Spinal cord (tissue), 10 donors: ENCODE results near the gene GDF11. TPM values are rescaled to one million over a fixed set of nuclear protein-coding genes. Genes with fewer than 3 reads are reported as not detected.

Experiments
- DNase-seq, 6 donors: peaks; one replicate each; pipeline versions ENCODE4 v3.0.0 to v3.0.0-alpha.2; 2013 to 2015; ENCODE audit warnings: low spot score in 6 of 6, low read depth in 4 of 6
- H3K27ac ChIP-seq: one replicate; pipeline ENCODE4 v1.5.1; 2013; ENCODE audit warnings: low read depth, low read length, control low read depth
- H3K27me3 ChIP-seq: one replicate; pipeline ENCODE4 v1.6.1; 2013; ENCODE audit warnings: low read length; ENCODE audit not compliant: control insufficient read depth, insufficient read depth
- H3K36me3 ChIP-seq: one replicate; pipeline ENCODE4 v1.6.1; 2013; ENCODE audit warnings: low read length; ENCODE audit not compliant: control insufficient read depth, insufficient read depth
- H3K4me1 ChIP-seq: one replicate; pipeline ENCODE4 v1.6.1; 2013; ENCODE audit warnings: low read length; ENCODE audit not compliant: control insufficient read depth, insufficient read depth
- H3K4me3 ChIP-seq: one replicate; pipeline ENCODE4 v1.5.1; 2013; ENCODE audit warnings: low read depth, low read length, control low read depth
- H3K9me3 ChIP-seq: one replicate; pipeline ENCODE4 v1.6.1; 2013; ENCODE audit warnings: low read length; ENCODE audit not compliant: control insufficient read depth, insufficient read depth
- WGBS: methylation state at CpG from one replicate; pipeline ENCODE4 v1.1.5; 2013; ENCODE audit warnings: missing lambda C conversion rate; ENCODE audit not compliant: insufficient coverage; 5-methylcytosine and 5-hydroxymethylcytosine counted together
- polyA plus RNA-seq, 2 donors: library from polyadenylated mRNA; unstranded; fragments of 120-200 nt; gene quantifications; one replicate each; pipeline ENCODE4 v1.2.1, GENCODE V29; 2013; ENCODE audit not compliant: insufficient read length in 2 of 2
- total RNA-seq, 2 donors: library from RNA; depleted of rRNA in 1 of 2; stranded (reverse); fragments of 120-200 nt in 1 of 2; fragments of >200 nt in 1 of 2; gene quantifications; one replicate each; pipeline versions ENCODE4 v1.2.3 to v1.2.4, GENCODE V29; 2013 to 2014
- donor health status: healthy.

The GDF11 gene
- total and polyA plus RNA-seq, 4 donors: 9.6 to 36.1 (median 21.2) TPM

DNA sequence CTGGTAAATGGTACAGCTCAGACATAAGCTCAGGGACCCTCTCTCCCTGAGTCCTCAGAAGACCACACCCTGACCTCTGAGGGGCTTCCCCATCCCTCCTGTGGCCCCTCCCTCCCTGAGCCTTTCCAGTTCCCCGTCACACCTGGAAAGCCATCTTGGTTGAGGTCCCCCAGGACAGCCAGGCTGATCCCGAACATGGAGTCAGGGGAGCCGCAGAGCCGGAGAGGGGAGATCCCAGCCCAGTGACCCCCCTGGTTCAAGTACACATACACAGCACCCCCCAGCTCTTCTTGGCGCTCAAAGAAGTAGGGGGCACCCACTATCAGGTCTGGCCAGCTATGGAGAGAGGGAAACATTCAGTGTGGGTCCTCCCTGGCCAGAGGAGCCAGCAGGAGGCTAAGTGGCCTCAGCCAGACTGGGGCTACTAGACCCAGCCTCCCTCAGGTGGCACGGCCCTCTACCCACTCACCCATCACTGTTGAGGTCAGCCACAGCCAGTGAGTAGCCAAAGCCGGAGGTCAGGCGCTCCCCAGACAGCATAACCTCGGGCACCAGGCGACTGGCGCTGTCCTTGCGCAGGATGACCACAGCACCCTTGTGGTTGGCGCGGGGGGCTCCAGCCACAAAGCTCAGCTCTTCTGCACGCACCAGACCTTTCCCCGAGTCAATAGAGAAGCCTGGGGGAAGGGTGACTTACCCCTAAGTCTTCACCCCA lies 44.5 kb upstream of the GDF11 start:
- H3K27ac ChIP-seq: no peak overlapping the region
- peaks cover 75% of the 10 kb centered on the region for H3K36me3 ChIP-seq
- 88% methylated on average over 14 of the region's 16 CpGs for WGBS
- H3K4me1 ChIP-seq: peaks cover 8% of the 10 kb centered on the region
- no peaks in the 10 kb centered on the region for H3K9me3 ChIP-seq
- H3K27me3 ChIP-seq: no peaks in the 10 kb centered on the region
- DNase-seq: no peak
- no peak overlapping the region for H3K4me3 ChIP-seq

GRCh38 chr12:55698965-55699364 lies 44.0 kb upstream of the GDF11 start:
- Histone ChIP-seq H3K36me3 (peaks cover 69% of the 10 kb centered on the region), H3K27me3 (no peaks in the 10 kb centered on the region), H3K4me1 (peaks cover 14% of the 10 kb centered on the region), H3K27ac (no peak overlapping the region), H3K4me3 (no peak overlapping the region), H3K9me3 (no peaks in the 10 kb centered on the region)
- WGBS: no CpG with 5 or more reads among the region's 1 CpG
- DNase-seq: no peak

DNA sequence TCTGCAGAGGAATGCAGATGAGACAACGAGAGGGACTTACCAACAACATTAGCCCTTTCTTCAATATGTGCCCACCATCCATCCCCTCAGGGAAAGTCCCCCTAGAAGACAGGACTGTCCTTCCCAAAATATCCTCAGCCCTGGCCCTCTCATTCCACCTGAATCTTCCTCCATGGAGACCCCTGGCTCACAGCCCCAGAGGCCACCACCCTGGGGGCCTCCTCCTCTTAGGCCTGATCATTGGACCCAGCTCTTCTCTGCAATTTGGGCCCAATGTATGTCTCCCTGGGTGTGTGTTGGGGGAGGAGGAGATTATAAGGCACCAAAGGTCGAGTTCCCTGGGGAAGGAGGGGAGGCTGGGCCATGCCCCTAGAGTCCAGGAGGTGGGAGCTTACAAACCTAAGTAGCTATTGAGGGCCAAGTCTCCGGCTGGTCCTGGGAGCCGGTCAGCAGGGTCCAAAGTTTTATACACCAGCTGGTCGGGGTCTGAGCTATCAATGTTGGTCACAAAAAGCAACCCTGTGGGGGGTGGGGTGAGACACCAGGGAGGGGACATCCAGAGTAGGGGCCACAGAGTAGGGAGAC lies 43.4 kb upstream of the GDF11 start:
- H3K27ac ChIP-seq: no peak overlapping the region
- H3K36me3 ChIP-seq: peaks cover 63% of the 10 kb centered on the region
- H3K4me1 ChIP-seq: peaks cover 16% of the 10 kb centered on the region
- WGBS: 72% methylated on average over 5 of the region's 5 CpGs
- no peaks in the 10 kb centered on the region for H3K9me3 ChIP-seq
- H3K4me3 ChIP-seq: no peak overlapping the region
- DNase-seq: no peak
- no peaks in the 10 kb centered on the region for H3K27me3 ChIP-seq

GRCh38 chr12:55700255-55701018 lies 42.5 kb upstream of the GDF11 start:
- DNase-seq: peak in 1 of 6 donors; percentile 12
- Histone ChIP-seq H3K4me1 (peaks cover 21% of the 10 kb centered on the region), H3K9me3 (no peaks in the 10 kb centered on the region), H3K27me3 (no peaks in the 10 kb centered on the region), H3K27ac (no peak overlapping the region), H3K4me3 (no peak overlapping the region), H3K36me3 (peaks cover 55% of the 10 kb centered on the region)
- WGBS: 80% methylated on average over 16 of the region's 21 CpGs

- H3K4me1 ChIP-seq: peaks cover 40% of the 10 kb centered on the region
- 100% methylated on average over 6 of the region's 8 CpGs for WGBS
- DNase-seq: no peak
- H3K27ac ChIP-seq: no peak overlapping the region
- no peaks in the 10 kb centered on the region for H3K9me3 ChIP-seq
- H3K36me3 ChIP-seq: peaks cover 33% of the 10 kb centered on the region
- H3K4me3 ChIP-seq: no peak overlapping the region
- no peaks in the 10 kb centered on the region for H3K27me3 ChIP-seq
Observed at GRCh38 chr12:55702861-55703260, 40.1 kb upstream of the GDF11 start.

- Histone ChIP-seq H3K36me3 (peaks cover 29% of the 10 kb centered on the region), H3K9me3 (no peaks in the 10 kb centered on the region), H3K4me3 (no peak overlapping the region), H3K4me1 (peaks cover 44% of the 10 kb centered on the region), H3K27me3 (no peaks in the 10 kb centered on the region), H3K27ac (no peak overlapping the region)
- 78% methylated on average over 2 of the region's 2 CpGs for WGBS
- peak in 2 of 6 donors; percentile 27 to 60 for DNase-seq
Observed at GRCh38 chr12:55703288-55703687, 39.6 kb upstream of the GDF11 start.

DNA sequence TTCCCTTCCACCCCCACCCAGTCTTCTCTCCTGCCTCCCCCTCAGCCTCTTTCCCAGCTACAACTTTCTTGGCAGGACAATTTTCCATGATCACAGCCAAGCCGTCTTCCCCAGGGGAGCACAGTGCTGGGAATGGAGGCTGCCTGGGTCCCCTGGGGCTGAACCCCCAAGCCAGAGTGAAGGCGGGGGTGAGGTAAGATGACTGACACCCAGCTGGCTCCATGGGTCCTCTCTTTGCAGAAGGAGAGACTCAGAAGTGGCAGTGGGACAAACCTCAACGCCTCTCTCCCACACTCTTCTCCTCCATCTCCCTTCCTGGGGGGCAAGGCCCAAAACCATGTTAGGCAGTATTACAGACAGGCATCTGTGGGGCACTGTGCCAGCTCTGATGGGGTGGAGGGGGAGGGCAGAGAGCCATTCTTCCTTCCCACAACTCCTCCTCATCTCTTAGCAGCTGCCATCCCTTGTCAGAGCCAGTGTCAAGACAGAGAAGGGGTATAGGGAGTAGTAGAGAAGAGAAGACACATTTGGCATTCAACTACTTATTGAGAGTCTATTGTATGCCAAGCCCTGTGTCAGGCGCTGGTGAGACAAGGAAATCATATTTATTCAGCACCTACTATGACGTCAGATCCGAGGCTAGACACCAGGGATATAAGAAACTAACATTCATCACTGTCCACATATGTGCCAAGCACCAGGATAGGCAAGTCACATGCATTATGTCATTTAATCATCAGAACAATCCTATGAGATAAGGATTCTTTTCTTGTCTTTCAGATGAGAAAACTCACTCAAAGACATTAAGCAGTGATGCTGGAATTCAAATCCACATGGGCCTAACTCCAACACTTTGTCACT lies 38.8 kb upstream of the GDF11 start:
- Histone ChIP-seq H3K9me3 (no peaks in the 10 kb centered on the region), H3K4me1 (peaks cover 49% of the 10 kb centered on the region), H3K27me3 (peaks cover 4% of the 10 kb centered on the region), H3K4me3 (no peak overlapping the region), H3K27ac (no peak overlapping the region), H3K36me3 (peaks cover 21% of the 10 kb centered on the region)
- no peak for DNase-seq
- WGBS: 70% methylated on average over 2 of the region's 6 CpGs

DNA sequence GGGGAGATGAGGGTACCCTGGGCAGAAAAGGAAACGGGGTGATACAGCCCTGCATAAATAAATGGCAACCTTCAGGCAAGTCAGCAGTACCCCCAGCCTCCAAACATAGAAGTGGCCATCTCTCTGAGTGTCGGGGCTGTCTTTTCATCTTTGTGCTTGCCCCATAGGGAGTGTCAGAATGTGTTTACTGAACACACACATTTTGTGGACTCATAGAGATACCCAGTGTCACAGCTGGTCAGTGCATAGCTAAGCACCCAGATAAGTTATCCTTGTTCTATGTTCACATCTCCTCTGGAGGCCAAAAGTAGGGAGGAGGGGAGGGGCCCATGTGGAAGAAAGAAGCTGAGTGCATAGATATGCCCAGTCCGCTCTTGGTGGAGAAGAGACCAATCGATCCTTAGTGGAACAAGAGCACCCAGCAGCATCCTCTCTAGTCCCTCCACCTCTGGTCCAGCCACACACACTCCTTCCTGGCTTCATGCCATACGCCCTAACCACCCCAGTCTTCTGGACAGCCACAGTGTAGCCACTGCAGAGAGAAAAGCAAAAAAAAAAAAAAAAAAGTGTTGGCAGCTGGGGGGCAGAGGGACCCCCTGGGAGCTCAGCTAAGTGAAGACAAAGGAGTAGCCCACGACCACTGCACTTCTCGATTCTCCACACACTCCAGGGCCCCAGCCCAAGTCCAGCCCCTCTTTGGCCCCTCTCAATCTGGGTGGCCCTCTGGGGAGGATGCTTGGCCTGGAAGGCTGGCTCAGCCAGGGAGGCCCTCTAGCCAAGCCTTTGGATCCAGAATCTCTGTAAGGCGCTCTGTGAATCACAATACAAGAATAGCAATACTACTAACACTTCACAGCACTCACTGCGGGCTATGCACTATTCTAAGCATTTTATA lies 37.9 kb upstream of the GDF11 start:
- H3K4me1 ChIP-seq: peaks cover 49% of the 10 kb centered on the region
- H3K4me3 ChIP-seq: no peak overlapping the region
- H3K9me3 ChIP-seq: no peaks in the 10 kb centered on the region
- DNase-seq: no peak
- 44% methylated on average over 3 of the region's 9 CpGs for WGBS
- no peak overlapping the region for H3K27ac ChIP-seq
- H3K36me3 ChIP-seq: peaks cover 14% of the 10 kb centered on the region
- H3K27me3 ChIP-seq: peaks cover 11% of the 10 kb centered on the region
